ENCODE measurements around the gene METTL27.
"Not testable (repeated sequence)": the region's sequence is repeated elsewhere in the genome, so short reads cannot be mapped to it uniquely, and the experiment has no call there.

Gene METTL27

DNA sequence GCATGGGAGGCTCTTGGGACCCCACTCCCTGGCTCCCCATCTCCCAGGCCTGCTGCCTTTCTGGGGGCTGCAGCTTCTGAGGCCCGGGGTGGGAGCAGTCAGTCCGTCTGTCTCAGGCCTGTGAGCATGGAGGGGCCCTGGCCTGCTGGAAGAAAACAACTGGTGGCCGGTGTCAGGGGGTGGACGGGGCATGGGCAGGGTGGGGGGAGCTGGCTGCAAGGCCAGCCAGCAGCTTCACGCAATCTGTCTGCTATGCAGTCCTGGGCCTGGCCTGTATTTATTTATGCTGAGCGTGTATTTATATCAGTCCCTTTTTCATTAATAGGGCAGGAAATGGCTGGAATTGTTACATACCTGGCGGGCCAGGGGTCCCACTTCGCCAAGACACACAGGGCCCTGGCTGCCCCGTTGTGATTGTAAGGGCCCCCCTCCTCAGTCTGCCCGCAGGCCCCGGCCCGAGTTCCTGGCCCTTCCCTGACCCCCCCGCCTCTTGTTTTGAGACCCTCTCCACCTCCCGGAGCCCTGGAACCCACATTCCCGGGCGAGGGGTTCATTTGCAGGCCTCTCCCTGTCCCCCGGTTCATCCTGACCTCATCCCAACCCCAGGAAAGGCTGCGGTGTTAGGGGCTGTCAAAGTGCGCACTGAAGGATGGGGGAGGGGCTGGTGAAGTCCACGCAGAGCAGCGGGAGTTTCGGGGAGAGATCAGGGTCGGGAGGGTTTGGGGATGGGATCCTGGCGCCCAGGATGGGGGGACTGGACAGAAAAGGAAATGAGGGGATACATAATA lies 26.9 kb upstream of the METTL27 start:
- DNase-seq, result no peak

DNA sequence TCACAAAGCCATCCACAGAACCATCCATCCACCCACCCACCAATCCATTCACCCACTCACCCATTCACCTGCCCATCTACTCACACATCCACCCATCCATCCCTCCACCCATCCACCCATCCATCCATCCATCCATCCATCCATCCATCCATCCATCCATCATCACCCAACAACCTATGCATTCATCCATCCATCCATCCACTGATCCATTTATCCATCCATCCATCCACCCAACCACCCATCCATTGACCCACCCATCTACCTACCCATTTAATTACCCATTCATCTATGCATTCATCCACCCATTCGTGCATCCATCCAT lies 24.1 kb upstream of the METTL27 start:
- DNase-seq, result no peak

DNA sequence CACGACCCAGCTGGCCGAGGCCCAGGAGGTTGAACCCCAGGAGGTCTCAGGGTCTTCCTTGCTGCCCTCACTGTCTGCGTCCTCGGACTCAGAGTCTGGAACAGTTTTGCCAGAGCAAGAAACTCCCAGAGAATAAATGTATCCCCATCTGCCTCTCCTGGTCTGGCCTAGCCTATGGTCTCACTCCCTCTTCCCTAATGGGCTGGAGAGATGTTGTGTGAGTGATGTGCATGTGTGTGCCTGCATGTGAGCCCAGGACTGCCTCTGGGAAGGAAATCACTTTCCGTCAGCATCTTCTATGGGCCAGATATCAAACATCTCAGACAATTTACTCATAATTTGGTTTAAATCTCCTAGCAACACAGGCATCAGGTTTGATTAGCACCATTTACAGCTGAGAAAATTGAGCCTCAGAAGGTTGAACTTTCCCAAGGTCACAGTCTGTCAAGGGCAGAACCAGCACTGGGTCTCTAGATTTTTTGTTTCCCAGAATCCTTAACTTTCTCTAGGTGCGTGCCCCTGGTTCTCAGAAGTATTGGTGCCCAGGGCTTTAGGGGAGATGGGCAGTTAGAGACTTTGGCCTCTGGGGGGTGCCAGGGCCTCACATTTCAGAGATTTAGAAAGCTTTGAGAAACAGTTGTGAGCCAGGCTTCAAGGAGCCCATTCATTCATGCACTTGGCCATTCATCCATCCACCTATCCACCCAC lies 23.6 kb upstream of the METTL27 start:
- DNase-seq, result peak; percentile 74

DNA sequence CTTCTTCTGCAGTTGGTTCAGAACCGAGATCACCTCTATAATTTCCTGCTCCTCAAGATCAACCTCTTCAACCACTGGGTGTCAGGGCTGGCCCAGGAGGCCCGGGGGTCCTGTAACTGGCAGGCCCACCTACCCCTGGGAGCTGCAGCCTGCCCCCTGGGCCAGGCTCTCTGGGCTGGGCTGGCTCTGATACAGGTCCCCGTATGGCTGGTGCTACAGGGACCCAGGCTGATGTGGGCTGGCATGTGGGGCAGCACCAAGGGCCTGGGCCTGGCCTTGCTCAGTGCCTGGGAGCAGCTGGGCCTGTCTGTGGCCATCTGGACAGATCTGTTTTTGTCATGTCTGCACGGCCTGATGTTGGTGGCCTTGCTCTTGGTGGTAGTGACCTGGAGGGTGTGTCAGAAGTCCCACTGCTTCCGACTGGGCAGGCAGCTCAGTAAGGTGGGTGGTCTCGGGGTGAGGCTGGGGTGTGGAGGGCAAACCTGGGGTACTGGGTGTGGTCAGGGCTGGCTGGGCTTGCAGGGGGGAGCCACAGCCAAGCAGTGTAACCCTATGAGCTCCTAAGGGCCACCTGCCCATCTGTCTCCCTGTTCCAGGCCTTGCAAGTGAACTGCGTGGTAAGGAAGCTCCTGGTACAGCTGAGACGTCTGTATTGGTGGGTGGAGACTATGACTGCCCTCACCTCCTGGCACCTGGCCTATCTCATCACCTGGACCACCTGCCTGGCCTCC lies 22.8 kb upstream of the METTL27 start:
- DNase-seq, result no peak

DNA sequence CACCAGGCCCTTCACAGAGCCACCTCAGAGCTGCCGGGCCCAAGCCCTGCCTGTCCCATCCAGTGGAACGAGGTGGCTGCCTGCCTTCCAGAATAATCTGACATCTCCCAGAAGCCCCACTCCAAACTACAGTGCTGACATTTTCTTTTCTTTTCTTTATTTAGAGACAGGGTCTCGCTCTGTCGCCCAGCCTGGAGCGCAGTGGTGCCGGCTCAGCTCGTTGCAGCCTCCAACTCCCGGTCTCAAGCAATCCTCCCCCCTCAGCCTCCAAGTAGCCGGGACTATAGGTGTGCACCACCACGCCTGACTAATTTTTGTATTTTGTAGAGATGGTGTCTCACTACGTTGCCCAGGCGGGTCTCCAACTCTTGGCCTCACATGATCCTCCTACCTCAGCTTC lies 19.0 kb upstream of the METTL27 start:
- no peak for DNase-seq

DNA sequence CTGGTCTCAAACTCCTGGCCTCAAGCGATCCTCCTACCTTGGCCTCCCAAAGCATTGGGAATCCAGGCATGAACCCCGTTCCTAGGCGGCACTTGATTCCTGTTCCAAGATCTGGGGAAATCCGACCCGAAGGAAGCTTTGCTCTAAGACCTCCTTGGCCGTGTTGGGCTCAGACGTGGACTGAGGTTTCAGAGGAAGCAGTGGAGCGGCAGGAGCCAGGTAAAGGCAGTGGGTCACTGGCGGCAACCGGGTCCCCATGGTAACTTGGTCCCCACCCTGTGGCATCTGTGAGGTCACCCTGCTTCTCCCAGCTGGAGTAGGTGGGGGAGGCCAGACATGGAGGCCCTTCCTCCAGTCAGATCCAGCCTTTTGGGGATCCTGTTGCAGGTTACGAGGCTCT lies 18.5 kb upstream of the METTL27 start, which contains the start of gene TMEM270:
Gene TMEM270, plus strand, starts transcription at position 301 of the 400 bp plus-strand sequence. Its CDS starts 36 bp downstream, at position 337.
- no peak for DNase-seq

DNA sequence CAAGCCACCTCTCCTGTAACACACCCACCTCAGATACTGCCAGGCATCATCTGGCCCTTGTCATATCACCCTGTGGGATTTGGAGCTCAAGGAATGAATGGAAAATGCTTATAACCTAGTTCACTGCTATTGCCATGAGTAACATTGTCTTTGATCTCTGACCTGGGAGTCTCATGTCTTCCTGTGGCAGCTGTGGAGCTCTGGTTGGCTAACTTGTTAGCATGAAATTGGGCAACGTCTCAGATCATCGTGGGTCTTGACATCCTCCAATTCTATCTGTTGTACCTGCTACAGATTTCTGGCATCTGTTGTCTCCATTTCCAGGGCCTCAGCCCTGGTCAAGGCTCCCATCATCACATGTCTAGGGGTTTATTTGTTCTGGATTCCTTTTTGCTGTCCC lies 16.5 kb upstream of the METTL27 start:
- no peak for DNase-seq

DNA sequence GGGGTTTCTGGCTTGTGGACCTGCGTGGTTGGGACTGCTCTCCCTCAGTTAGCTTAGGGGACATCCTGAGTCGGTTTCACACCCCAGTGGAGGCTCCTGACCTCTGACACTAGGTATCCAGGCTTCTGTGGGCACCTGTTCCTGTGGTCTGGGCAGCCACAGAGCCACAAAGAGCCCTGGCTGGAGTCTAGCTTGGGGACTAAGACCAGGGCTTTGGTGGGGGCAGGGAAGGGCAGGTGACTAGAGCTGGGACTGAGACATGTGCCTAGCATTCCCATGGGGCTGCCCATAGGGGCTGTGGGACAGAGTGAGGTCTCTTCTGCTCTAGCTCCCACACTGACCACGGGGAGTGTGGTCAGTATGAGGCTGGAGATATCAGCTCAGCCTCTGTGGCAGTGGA lies 14.6 kb upstream of the METTL27 start:
- DNase-seq, result no peak

DNA sequence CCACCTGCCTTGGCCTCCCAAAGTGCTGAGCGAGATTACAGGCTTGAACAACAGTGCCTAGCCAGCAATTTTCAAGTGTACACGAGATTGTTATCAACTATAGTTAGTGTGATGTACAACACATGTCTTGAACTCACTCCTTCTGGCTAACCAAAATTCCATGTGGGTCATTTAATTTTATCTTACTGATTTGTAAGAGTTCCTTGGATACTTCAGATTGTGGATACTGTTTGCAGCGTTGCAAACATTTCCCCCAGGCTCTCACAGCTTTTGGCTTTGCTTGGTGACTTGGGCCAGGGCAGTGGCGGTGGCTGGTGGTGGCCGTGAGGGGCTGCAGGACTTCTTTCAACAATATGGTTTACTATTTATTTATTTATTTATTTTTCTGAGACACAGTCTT lies 10.2 kb upstream of the METTL27 start:
- DNase-seq, result no peak

DNA sequence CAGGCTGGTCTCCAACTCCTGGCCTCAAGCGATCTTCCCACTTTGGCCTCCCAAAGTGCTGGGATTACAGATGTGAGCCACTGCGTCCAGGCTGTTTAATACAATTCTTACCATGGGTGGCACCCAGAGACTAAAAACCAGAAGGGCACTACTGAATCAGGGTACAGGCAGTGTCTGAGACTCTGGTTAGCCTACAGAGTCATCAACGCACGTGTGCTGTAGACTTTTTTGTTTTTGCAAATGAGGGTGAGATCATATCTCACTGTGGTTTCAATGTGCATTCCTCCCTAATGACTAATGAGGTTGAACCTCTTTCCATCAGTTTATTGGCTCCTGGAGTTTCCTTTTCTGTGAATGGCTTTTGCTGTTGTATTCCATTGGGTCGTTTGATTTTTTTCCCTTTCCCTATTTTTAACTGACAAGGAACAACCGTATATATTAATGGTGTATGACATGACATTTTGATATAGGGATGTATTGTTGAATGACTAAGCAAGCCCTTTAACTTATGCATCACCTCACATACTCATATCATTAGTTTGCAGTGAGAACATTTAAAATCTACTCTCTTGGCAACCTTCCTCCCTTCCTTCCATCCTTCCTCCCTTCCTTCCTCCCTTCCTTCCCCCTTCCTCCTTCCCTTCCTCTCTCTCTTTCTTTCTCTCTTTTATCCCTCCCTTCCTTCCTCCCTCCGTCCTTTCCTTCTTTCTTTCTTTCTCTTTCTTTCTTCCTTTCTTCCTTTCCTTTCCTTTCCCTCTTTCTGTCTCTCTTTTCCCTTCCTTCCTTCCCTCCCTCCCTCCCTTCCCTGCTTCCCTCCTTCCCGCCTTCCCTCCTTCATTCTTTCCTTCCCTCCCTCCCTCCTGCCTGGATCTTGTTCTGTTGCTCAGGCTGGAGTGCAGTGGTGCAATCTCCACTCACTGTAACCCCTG lies 9.4 kb upstream of the METTL27 start:
- DNase-seq, result peak; percentile 98

DNA sequence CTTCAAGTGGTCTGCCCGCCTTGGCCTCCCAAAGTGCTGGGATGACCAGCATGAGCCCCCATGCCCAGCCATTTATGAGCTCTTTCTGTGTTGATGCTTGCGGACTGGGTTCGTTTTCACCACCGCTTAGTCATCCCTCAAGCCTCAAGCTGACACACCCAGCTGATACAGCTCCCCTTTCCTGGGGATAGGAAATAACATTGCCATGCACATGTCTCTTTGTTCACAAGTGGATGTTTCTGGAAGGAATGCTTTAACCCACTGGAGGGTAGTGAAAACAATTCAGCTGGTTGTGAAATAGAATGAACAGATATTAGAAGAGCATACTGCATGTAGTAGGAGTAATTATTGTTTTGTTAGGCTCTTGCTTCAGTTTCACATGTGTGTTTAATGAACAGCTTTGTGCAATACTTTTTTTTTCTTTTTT lies 8.5 kb upstream of the METTL27 start:
- DNase-seq, result peak; percentile 99

DNA sequence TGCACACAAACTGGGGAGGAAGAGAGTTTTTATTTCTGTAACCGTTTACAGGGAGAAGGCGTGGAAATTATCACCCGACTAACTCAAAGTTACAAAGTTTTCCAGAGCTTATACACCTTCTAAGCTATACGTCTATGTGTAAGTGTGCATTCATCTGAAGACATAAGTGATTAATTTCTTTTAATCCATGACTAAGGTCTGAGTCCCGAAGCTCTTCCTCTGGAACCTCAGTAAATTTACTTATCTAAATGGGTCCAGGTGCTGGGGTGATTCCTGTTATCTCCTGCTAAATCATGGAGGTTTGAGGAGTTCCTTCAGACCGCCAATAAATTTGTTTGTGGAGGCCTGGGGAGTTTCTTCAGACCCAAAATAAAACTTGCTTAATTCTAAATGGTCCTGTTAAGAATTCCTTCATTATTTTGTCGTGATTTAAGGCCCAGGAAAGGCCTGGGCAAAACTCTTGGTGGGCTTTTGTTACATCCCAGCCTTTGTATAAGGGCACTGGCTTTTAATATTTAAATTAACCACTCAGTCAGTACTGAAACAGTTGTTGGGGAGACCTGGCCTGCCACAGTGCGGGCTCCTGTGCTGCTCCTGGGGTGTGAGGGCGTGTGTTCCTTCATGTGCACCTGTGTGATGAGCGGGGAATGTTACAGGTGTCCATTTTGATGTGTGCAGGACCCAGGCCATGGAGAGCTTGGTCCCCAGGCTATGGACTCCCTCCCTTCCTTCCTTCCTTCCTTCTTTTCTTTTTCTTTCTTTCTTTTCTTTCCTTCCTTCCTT lies 5.8 kb upstream of the METTL27 start:
- DNase-seq, result no peak

DNA sequence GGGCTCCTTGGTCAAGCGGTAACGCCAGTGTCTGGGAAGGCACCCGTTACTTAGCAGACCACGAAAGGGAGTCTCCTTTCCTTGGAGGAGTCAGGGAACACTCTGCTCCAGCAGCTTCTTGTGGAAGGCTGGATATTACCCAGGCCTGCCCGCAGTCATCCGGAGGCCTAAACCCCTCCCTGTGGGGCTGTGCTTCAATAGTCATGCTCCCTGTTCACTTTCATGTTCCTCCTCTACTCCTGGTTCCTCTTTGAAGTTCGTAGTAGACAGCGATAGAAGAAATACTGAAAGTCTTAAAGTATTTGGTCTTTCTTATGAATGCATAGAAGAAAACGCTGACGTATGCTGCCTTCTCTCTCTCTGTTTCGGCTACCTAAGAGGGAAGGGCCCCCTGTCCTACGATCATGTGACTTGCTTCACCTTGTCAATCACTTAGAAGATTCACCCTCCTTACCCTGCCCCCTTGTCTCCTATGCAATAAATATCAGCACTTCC lies 3.4 kb upstream of the METTL27 start:
- DNase-seq, result not testable (repeated sequence)

DNA sequence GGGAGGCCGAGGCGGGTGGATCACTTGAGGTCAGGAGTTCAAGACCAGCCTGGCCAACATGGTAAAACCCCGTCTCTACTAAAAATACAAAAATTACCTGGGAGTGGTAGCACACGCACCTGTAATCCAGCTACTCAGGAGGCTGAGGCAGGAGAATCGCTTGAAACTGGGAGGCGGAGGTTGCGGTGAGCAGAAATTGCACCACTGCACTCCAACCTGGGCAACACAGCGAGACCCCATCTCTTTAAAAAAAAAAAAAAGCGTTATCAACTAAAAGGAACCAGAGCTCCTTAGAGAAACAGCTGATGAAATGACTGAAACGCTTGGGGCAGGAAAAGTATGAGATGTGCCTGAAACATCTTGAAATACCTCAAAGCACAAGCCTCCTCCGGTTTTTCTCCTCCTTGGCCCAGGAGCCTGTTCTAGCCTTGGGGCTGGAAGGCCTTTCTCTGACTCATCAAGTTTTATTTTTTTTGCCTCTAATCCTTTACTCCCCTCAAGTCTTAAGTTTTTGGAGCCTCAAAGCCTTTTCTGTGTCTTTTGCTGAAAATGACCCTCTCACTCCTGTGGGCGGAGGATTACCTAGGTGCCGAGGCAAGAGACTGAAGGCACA lies 2.6 kb upstream of the METTL27 start:
- peak; percentile 67 for DNase-seq

DNA sequence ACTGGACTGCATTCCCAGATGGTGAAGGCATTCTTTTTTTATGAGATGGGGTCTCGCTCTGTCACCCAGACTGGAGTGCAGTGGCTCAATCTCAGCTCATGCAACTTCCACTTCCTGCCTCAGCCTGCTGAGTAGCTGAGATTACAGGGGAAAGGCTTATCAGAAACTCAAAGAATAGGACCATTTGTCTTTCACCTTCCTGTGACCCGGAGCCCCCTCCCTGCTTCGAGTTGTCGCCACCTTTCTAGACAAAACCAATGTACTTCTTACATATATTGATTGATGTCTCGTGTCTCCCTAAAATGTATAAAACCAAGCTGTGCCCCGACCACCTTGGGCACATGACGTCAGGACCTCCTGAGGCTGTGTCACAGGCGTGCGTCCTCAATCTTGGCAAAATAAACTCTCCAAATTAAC lies 1.8 kb upstream of the METTL27 start:
- no peak for DNase-seq

DNA sequence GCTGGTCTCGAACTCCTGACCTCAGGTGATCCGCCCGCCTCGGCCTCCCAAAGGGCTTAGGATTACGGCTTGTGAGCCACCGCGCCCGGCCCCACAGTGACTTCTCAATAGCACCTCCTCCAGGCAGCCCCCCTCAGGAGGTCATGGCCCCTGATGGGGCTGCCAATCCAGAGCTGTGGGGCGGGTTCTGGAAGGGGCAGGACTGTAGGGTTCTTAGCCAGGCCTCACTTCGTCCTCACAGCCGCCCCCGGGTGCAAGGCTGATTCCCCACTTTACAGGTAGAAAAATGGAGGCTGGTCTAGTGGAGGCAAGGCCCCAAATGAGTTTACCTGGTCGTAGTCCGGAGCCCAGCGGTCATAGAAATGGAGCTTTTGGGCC lies 638 bp downstream of the METTL27 start:
- no peak for DNase-seq

DNA sequence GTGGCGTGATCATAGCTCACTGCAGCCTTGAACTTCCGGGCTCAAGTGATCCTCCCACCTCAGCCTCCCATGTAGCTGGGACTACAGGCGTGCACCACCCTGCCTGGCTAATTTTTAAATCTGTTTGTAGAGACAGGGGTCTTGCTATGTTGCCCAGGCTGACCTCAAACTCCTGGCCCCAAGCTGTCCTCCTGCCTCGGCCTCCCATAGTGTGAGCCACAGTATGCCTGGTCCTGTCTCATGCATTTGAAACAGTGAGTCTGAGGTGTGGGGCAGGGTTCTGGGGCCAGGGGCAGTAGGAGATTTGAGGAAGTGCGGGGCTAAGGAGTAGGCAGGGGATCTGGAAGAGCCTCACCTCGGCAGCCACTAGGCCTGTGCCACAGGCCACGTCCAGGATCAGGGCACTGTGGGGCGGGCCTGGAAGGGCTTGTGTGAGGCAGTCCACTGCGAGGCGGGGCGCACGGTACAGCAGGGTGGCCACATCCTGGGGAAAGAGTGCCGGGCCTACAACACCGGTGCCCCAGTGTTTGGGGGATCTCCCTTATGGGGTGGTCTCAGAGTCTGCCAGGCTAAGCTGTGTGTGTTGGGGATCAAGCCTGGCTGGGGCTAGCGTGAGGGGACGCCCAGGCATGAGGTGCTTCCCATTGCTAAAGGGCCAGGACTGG lies 1.5 kb downstream of the METTL27 start:
- no peak for DNase-seq

DNA sequence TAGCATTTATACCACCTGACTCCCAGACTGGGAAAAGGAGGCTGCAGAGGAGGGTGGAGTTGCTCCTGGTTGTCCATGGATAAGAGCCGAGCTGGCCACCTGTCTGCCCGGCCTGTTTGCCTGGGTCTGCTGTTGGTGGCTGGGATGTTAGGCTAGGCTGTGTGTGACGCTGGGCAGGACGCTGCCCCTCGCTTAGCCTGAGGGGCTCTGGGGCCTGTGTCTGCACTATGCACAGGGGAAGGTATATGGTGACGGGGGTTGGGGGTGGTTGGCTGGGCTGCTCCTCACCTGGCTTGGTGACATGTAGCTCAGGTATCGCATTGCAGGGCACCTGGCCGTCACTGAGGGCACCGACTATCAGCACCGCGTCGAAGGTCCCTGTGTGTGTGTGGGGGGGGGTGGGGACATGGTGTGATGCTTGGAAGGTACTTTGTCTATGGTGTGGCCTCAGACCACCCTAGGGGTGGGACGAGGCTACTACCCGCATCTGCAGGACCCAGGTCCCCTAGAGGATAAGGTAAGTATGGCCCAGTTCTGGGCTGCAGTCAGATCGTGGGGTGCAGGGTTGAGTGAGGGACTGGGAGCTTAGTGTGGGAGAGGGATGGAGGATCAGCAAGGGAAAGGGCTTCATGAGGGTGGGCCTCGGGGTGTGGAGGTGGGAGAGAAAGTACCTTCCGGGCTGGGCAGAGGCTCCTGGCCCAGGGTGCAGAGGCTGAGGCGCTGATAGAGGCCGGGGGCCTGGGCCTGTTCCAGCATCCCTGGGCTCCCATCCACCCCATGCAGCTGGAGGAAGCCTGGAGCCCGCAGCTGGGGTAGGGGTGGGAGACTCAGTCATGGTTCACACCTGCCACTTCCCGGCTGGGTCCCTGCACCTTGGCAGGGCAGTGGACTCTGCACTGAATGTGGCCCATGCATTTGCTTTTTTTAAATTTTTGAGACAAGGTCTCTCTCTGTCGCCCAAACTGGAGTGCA lies 2.3 kb downstream of the METTL27 start:
- no peak for DNase-seq

DNA sequence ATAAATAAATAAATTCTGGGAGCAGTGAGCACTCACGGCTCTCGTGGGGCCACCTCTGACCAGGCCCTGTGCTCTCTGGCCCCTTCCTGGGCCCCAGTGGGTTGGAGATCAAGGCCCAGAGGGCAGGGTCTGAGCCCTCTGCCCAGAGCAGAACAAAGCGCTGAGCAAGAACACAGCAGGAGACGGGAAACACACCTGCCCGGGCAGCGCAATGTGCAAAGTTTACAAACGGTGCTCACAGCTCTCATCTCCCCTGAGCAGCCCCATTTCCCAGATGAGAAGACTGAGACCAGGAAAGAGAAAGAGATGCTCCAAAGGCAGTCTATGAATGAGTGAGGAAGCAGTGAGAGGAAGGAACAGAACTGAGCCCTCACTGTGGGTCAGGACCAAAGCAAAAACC lies 3.0 kb downstream of the METTL27 start:
- DNase-seq, result no peak
